ENCODE results near the gene SMAD6.

DNA sequence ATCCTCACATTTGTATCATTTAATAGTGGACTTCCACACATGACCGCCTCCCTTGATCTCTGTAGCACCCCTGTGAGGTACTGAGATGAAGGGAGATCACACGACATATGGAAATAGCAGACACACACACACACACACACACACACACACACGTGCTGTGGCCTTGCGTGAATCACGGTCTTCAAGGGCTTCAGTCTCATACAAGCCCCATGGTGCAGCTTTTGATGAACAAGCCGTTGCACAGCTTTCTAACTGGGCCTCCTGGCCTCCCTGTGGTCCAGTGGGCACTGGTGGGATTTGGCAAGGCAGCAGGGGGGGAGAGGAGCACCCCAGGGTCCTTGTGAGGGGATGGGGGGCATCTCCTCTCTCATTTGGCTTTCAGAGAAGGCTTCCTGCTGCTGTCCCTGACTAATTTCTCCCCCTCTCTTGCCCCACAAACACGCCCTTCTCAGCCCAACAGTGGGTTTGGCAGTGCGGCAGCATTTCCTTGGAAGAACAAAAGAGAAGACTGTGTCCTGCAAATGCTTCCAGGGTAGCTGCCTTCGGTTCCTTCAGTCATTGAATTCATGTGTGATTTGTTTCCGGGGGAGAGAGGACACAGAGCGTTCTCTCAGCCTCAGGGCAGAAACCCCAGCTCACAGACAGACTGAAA is 98.7 kb downstream of the SMAD6 start:
- TF ChIP-seq, protein P1, sequence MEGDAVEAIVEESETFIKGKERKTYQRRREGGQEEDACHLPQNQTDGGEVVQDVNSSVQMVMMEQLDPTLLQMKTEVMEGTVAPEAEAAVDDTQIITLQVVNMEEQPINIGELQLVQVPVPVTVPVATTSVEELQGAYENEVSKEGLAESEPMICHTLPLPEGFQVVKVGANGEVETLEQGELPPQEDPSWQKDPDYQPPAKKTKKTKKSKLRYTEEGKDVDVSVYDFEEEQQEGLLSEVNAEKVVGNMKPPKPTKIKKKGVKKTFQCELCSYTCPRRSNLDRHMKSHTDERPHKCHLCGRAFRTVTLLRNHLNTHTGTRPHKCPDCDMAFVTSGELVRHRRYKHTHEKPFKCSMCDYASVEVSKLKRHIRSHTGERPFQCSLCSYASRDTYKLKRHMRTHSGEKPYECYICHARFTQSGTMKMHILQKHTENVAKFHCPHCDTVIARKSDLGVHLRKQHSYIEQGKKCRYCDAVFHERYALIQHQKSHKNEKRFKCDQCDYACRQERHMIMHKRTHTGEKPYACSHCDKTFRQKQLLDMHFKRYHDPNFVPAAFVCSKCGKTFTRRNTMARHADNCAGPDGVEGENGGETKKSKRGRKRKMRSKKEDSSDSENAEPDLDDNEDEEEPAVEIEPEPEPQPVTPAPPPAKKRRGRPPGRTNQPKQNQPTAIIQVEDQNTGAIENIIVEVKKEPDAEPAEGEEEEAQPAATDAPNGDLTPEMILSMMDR (conservative IDR thresholded peaks at IDR 0.05; ENCODE audit: low read length) = no peak
- TF ChIP-seq EZH2phosphoT487 (IDR thresholded peaks at IDR 0.05; ENCODE audit: borderline replicate concordance) = no peak
